Inflammatory macrophage treated with lipopolysaccharide for 1 hour (primary cell): ENCODE data around the gene NR1D1.
A peak's percentile ranks its signal among the peaks of the same experiment; 100 is the strongest.

Experiments
- DNase-seq, 2 donors: peaks; one replicate each; pipeline ENCODE4 v3.0.0-alpha.2; 2020 to 2022

Gene NR1D1

GRCh38 chr17:40097087-40097486, 3.3 kb downstream of the NR1D1 start:
- no peak for DNase-seq

GRCh38 chr17:40095944-40096791, 4.2 kb downstream of the NR1D1 start:
- DNase-seq = peak; percentile 97 to 100

- no peak for DNase-seq
These were observed 4.9 kb downstream of the NR1D1 start for GRCh38 chr17:40095351-40095943.

GRCh38 chr17:40094874-40095273, 5.5 kb downstream of the NR1D1 start:
- DNase-seq = no peak

- no peak for DNase-seq
These were observed 6.7 kb downstream of the NR1D1 start for GRCh38 chr17:40093580-40094201.

- no peak for DNase-seq
These were observed 7.3 kb downstream of the NR1D1 start for GRCh38 chr17:40093005-40093579.

GRCh38 chr17:40092581-40092980, 7.8 kb downstream of the NR1D1 start:
- DNase-seq = no peak

- DNase-seq = no peak
These were observed 8.5 kb downstream of the NR1D1 start for GRCh38 chr17:40091691-40092397.

- no peak for DNase-seq
These were observed 9.9 kb downstream of the NR1D1 start for GRCh38 chr17:40090237-40091119.

- DNase-seq = no peak
These were observed 11.1 kb downstream of the NR1D1 start for GRCh38 chr17:40089077-40089895.

- DNase-seq = no peak
These were observed 12.3 kb downstream of the NR1D1 start for GRCh38 chr17:40087903-40088718.

- no peak for DNase-seq
These were observed 13.2 kb downstream of the NR1D1 start for GRCh38 chr17:40087049-40087794.

GRCh38 chr17:40086150-40087044, 14.0 kb downstream of the NR1D1 start:
- peak in 1 of 2 donors; percentile 48 for DNase-seq

GRCh38 chr17:40084477-40084876, 15.9 kb downstream of the NR1D1 start:
- no peak for DNase-seq

GRCh38 chr17:40079545-40079944, 20.8 kb downstream of the NR1D1 start:
- no peak for DNase-seq

- no peak for DNase-seq
These were observed 23.8 kb downstream of the NR1D1 start for GRCh38 chr17:40076591-40076990.

- DNase-seq = no peak
These were observed 24.4 kb downstream of the NR1D1 start for GRCh38 chr17:40075942-40076498.
